Glutamatergic neuron (in vitro differentiated cells): ENCODE data around the gene EXTL2. TPM values are rescaled to one million over a fixed set of nuclear protein-coding genes. Genes with fewer than 3 reads are reported as not detected.
"Not testable (repeated sequence)": the region's sequence is repeated elsewhere in the genome, so short reads cannot be mapped to it uniquely, and the experiment has no call there.

Experiments
- DNase-seq: peaks from one replicate; pipeline ENCODE4 v3.0.0; 2022
- H3K27ac Mint-ChIP-seq: one replicate; pipeline ENCODE4 v1.8.0; 2020; ENCODE audit warnings: mild to moderate bottlenecking, mixed read lengths, inconsistent platforms; ENCODE audit not compliant: unreplicated experiment
- H3K27me3 Mint-ChIP-seq: one replicate; pipeline ENCODE4 v1.8.0; 2020; ENCODE audit warnings: mild to moderate bottlenecking, moderate library complexity, mixed read lengths, inconsistent platforms; ENCODE audit not compliant: unreplicated experiment
- H3K36me3 Mint-ChIP-seq: one replicate; pipeline ENCODE4 v1.8.0; 2020; ENCODE audit warnings: mild to moderate bottlenecking, mixed read lengths, inconsistent platforms; ENCODE audit not compliant: unreplicated experiment
- H3K4me1 Mint-ChIP-seq: one replicate; pipeline ENCODE4 v1.8.0; 2020; ENCODE audit warnings: mild to moderate bottlenecking, low read depth, mixed read lengths, inconsistent platforms; ENCODE audit not compliant: unreplicated experiment
- H3K4me3 Mint-ChIP-seq: one replicate; pipeline ENCODE4 v1.8.0; 2020; ENCODE audit warnings: mild to moderate bottlenecking, mixed read lengths, inconsistent platforms; ENCODE audit not compliant: unreplicated experiment
- H3K9me3 Mint-ChIP-seq: one replicate; pipeline ENCODE4 v1.8.0; 2020; ENCODE audit warnings: mild to moderate bottlenecking, moderate library complexity, mixed read lengths, inconsistent platforms; ENCODE audit not compliant: unreplicated experiment
- CTCF ChIP-seq: fragments of 200-600 bp; sonication (generic); IDR thresholded peaks from one replicate; pipeline ENCODE4 v1.5.0; 2021; ENCODE audit not compliant: partially characterized antibody, unreplicated experiment
- total RNA-seq: library from RNA; stranded (reverse); fragmentation: NEBNext Ultra II Directional; extraction: Animal tissue kit (Norgen Biotek cat#: 25700); gene quantifications from one replicate; pipeline ENCODE4 v1.2.1, GENCODE V29; 2021; ENCODE audit not compliant: unreplicated experiment

Gene EXTL2
- total RNA-seq, 1 donor from 2014 or later, result 27.9 TPM

GRCh38 chr1:100941098-100941527 lies 46.5 kb upstream of the EXTL2 start:
- Mint-ChIP-seq H3K9me3 (no peaks in the 10 kb centered on the region), H3K36me3 (peaks cover 16% of the 10 kb centered on the region), H3K4me3 (no peak overlapping the region), H3K27me3 (peaks cover 2% of the 10 kb centered on the region), H3K4me1 (no peaks in the 10 kb centered on the region), H3K27ac (no peak overlapping the region)
- no peak for TF ChIP-seq CTCF
- DNase-seq, result no peak

GRCh38 chr1:100936194-100936967 lies 41.7 kb upstream of the EXTL2 start:
- no peak for TF ChIP-seq CTCF
- H3K9me3 Mint-ChIP-seq, result no peaks in the 10 kb centered on the region
- no peak overlapping the region for H3K27ac Mint-ChIP-seq
- no peak overlapping the region for H3K4me3 Mint-ChIP-seq
- H3K36me3 Mint-ChIP-seq, result peaks cover 10% of the 10 kb centered on the region
- no peaks in the 10 kb centered on the region for H3K4me1 Mint-ChIP-seq
- H3K27me3 Mint-ChIP-seq, result peaks cover 2% of the 10 kb centered on the region
- no peak for DNase-seq

GRCh38 chr1:100933555-100933954 lies 38.9 kb upstream of the EXTL2 start:
- H3K4me3 Mint-ChIP-seq, H3K27ac Mint-ChIP-seq, DNase-seq, H3K4me1 Mint-ChIP-seq, H3K9me3 Mint-ChIP-seq, H3K36me3 Mint-ChIP-seq, H3K27me3 Mint-ChIP-seq: not testable (repeated sequence)

- Mint-ChIP-seq H3K4me3 (no peak overlapping the region), H3K36me3 (no peaks in the 10 kb centered on the region), H3K27me3 (no peaks in the 10 kb centered on the region), H3K9me3 (no peaks in the 10 kb centered on the region), H3K4me1 (no peaks in the 10 kb centered on the region), H3K27ac (no peak overlapping the region)
- DNase-seq, result no peak
- no peak for TF ChIP-seq CTCF
Observed at GRCh38 chr1:100931716-100932115, 37.1 kb upstream of the EXTL2 start.

GRCh38 chr1:100930494-100930893 lies 35.9 kb upstream of the EXTL2 start:
- H3K4me3 Mint-ChIP-seq, result no peak overlapping the region
- DNase-seq, result no peak
- no peak for TF ChIP-seq CTCF
- H3K4me1 Mint-ChIP-seq, result no peaks in the 10 kb centered on the region
- H3K27me3 Mint-ChIP-seq, result no peaks in the 10 kb centered on the region
- no peak overlapping the region for H3K27ac Mint-ChIP-seq
- no peaks in the 10 kb centered on the region for H3K9me3 Mint-ChIP-seq
- H3K36me3 Mint-ChIP-seq, result peaks cover 4% of the 10 kb centered on the region
